ENCODE results near the gene AMFR.
"Not testable (repeated sequence)": the region's sequence is repeated elsewhere in the genome, so short reads cannot be mapped to it uniquely, and the experiment has no call there.

Gene AMFR

DNA sequence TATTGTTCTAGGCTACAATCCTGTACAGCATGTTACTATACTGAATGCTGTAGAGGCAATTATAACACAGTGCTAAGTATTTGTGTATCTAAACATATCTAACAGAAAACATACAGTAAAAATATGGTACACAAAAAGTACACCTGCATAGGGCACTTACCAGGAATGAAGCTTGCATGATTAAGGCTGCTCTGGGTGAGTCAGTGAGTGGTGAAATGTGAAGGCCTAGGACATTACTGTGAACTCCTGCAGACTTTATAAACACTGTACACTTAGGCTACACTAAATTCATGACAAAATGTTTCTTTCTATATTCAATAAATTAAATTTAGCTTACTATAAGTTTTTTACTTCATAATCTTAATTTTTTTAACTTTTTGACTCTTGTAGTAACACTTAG lies 37.1 kb downstream of the AMFR start:
- no peak for DNase-seq (ENCODE audit: low read depth)

DNA sequence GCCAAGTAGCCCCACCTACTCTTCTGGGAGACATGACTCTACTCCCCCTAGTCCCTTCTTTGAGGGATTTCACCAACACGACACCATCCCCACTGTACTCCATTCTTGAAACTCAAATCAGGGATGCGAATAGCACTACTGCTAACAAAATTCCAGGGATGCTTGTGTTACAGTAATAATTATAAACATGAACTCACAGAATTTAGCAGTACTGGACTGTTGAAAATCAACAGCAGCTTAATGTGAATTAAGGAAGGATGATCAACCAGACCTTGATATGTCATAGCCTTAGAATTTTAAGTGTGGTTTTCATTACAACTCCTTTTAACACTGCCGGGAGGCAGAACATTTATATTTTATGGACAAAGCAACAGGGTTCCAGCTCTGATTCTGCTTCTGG lies 37.9 kb downstream of the AMFR start:
- no peak for DNase-seq (ENCODE audit: low read depth)

DNA sequence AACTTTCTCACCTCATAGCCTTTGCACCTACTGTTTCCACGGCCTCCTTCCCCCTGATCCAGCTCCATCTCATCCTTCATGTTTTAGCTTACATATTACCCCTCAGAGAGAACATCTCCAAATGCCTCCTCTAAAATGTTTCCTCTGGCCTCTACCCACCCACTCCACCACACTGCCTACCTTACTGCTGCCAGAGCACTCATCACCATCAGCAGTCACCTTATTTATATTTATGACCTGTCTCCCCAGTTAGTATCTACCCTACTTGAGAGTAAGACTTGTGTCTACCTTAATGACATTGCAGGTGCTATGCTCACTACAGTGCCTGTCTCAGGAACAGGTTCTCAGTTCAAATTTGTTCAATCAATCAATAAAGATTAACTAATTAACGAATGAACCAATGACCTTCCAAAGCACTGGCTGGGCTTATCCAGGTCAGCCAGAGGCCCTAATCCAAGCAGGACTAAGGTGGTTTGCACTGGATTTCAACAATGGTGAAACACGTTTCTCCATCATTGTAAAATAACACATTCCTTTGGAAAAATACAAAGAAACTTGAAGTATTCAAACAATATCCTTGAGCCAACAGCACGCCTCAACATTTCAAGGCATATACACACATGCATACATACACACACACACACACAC lies 41.1 kb downstream of the AMFR start:
- no peak for DNase-seq (ENCODE audit: low read depth)

DNA sequence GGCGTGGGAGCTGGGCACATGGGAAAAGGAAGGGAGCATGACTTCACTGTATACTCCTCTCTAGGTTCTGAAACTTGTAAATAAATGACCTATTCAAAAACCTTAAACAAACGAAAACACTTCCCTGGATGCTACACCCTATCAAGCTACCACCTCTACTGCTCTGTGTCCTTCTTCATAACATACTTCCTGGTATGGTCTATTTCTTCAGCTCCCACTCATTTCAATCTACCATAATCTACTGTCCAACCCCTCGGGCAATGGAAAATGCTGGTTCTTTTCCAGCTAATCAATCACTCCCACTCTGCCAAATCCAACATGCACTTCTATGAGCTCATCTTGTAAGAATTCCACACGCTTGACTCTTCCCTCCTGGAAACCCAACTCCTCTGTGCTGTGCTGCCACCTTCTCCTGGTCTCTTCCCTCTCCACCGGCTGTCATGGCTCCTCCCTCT lies 42.4 kb downstream of the AMFR start:
- DNase-seq (ENCODE audit: low read depth): no peak

DNA sequence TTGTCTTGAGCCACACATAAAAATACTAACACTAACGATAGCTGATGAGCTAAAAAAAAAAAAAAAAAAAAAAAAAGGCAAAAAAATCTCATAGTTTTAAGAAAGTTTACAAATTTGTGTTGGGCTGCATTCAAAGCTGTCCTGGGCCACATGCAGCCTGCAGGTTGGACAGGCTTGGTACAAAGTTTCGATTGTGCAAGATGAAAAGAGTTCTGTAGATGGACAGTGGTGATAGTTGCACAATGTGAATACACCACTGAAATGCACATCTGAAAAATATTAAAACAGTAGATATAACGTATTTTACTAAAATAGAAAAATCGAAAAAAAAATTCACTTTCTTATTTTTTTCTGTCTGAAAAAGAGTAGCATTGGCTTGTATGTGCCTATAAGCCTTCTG lies 42.9 kb downstream of the AMFR start:
- DNase-seq (ENCODE audit: low read depth): no peak

DNA sequence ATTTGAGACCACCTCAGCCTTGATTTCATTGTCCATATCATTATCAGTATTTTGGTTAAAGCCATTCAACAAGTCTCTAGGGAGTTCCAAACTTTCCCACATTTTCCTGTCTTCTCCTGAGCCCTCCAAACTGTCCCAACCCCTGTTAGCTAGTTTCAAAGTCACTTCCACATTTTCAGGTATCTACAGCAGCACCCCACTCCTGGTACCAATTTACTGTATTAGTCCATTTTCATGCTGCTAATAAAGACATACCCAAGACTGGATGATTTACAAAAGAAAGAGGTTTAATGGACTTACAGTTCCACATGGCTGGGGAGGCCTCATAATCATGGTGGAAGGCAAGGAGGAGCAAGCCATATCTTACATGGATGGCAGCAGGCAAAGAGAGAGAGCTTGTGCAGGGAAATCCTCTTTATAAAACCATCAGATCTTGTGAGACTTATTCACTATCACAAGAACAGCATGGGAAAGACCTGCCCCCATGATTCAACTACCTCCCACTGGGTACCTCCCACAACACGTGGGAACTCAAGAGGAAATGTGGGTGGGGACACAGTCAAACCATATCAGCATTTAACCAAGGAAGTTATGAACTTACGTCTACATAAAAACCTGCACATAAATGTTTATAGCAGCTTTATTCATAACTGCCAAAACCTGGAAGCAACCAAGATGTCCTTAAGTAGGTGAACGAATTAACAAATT lies 44.4 kb downstream of the AMFR start:
- not testable (repeated sequence) for DNase-seq (ENCODE audit: low read depth)

DNA sequence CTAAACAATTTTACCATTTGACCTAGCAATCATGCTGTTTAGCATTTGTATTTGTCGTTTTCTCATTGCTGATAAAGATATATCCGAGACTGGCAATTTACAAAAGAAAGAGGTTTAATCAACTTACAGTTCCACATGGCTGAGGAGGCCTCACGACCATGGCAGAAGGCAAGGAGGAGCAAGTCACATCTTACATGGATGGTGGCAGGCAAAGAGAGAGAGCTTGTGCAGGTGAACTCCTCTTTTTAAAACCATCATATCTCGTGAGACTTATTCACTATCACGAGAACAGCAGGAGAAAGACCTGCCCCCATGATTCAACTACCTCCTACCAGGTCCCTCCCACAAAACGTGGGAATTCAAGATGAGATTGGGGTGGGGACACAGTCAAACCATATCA lies 46.3 kb downstream of the AMFR start:
- not testable (repeated sequence) for DNase-seq (ENCODE audit: low read depth)

DNA sequence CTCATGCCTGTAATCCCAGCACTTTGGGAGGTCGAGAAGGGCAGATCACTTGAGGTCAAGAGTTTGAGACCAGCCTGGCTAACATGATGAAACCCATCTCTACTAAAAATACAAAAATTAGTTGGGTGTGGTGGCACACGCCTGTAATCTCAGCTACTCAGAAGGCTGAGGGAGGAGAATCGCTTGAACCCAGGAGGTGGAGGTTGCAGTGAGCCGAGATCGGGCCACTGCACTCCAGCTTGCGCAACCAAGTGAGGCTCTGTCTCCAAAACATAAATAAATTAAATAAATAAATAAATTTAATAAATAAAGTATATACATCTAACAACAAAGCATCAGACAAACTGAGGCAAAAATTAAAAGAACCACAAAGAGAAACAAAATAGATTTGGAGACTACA lies 49.6 kb downstream of the AMFR start:
- DNase-seq (ENCODE audit: low read depth): not testable (repeated sequence)

DNA sequence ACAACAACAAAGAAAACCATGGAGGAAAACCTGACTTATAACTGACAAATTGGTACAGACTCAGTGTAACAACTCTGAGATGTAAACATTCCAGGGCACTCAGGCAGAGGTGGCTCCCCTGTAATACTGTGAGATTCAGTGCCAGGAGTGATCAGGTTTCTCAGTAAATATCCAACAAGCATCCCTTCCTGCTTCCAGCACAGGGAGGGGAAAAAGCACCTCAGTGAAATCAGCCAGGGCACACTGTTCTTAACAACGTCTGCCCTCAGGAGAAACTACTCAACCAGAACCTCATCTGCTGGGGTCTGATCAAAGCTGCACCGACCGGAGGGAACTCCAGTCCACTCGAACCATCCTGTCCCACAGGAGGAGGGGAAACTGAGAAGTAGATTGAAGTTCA lies 52.3 kb downstream of the AMFR start:
- DNase-seq (ENCODE audit: low read depth): no peak

DNA sequence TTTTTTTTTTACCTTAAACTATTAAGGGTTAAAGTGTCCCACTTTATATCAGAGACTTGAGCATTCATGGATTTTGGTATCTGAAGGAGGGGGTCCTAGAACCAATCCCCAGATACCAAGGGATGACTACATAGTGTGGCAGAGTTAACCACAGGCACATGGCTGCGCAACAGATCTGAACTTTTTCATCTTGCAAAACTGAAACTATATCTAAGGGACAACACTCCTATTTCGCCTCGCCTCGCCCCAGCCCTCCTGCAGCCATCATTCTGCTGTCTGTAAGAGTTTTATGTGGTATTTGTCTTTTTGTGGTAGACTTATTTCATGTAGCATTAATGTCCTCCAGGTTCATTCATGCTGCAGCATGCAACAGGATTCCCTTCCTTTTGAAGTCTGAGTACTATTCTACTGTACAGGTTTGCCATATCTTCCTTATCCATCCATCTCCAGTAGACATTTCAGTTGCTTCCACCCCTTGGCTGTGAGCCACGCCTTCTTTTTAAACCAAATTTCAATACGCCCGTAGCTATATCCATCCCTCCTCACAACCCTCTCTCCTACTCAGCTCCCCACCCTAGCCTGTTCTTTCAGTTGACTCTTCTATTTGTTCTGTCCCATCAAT lies 53.2 kb downstream of the AMFR start:
- DNase-seq (ENCODE audit: low read depth): no peak

DNA sequence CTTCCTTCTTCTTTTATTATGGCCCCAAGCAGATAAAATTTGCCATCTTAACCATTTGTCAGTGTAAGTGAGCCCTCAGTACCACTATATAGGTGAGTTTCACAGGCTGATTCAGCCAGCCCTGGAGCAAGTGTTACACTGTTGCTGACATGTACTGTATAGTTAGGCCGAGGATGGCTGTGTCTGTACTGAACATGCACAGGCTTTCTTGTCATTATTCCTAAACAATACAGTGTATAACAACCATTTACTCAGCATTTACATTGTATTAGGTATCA lies 53.7 kb downstream of the AMFR start:
- no peak for DNase-seq (ENCODE audit: low read depth)

DNA sequence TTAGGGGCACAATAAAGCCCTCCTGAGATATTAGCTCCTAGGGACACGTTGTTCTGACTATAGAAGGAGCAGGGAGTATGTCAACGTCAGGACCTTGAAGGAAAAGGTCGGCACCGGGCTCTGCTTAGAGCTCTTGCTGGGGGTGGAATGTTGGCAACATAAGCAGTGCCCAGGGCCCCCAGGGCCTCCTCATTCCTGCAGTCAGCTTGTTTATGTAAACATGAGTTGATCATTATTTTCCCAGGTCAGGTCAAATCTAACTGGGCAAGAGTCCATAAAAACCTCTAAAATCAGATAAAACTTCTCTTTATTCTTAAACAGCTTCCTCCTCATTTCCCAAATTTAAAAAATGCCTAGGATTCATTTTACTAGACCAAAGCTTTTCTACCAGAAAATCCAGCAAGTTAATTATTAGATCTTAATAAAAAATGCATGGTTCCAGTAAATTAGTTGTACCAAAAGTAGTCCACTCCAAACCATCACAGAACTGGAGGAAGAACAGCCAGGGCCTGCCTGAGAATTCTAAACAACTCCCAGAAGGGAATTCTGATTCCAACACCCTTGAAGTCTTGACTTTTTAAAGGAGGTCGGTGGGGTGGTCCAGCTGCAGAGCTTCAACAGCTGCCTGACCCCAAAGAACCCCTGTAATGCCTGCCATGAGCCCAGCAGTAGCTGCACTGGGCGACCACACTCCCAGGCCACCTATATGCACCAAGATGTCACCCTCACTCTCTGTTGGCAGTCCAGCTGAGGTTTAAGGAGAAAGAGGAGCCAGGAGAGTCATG lies 54.3 kb downstream of the AMFR start:
- no peak for DNase-seq (ENCODE audit: low read depth)

DNA sequence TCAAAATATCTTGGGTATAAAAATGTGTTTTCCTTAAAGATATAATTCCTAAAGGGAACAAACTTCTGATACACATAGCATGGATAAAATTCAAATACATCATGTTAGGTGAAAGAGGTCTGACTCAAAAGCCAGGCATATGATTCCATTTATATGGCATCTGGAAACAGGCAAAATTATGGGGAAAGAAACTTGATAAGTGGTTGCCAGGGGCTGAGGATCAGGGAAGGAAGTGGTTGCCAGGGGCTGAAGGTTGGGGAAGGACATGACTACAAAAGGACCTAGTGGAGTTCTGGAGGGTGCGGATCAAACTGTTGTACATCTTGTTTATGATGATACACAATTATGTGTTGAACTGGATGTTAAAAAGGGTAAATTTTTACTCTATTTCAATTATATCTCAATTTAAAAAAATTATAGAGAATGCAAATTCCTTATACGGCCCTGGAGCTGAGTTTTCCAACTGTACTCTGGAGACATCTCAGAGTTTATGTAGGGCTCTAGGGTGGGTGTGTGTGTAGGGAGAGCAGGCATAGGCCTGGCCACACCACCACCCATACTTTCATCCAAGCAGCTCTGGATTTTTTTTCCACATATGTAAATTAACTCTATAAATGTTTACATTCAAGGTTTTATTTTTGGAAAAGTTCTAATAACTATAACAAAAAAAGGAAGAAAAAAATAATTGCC lies 55.0 kb downstream of the AMFR start:
- no peak for DNase-seq (ENCODE audit: low read depth)

DNA sequence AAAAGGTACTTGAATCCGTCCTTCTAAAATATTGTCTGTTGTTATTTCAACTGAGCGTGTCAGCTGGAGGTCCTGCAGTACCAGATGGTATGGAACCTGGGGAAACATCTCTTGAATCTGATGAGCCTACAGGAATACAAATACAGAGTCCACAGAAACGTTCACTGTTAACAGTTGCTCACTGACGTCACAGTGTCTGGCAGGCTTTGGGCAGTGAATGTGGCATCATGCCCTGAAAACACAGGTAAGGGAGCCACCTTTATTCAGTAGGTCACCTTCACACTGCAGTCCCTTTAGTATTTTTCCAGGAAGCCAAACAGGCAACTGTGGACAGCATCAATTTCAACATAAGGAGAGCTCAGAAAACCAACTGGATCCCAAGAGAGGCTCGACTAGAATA lies 56.1 kb downstream of the AMFR start:
- no peak for DNase-seq (ENCODE audit: low read depth)

DNA sequence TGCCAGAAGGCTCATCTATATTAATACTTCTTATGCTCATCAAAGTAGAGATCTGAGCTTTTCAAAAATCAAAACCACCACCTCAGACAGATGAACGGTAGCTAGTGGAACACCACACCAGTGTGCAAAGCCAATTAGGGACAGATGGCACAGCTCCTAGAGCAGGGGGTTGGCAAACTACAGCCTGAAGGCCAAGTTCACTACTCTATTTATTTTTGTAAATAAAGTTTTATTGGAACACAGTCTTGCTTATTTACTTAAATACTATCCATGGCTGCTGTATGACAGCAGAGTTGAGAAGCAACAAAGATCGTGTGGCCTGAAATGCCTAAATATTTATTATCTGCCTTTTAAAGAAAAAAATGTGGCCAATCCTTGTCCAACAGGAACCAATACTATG lies 56.8 kb downstream of the AMFR start:
- DNase-seq (ENCODE audit: low read depth): no peak

DNA sequence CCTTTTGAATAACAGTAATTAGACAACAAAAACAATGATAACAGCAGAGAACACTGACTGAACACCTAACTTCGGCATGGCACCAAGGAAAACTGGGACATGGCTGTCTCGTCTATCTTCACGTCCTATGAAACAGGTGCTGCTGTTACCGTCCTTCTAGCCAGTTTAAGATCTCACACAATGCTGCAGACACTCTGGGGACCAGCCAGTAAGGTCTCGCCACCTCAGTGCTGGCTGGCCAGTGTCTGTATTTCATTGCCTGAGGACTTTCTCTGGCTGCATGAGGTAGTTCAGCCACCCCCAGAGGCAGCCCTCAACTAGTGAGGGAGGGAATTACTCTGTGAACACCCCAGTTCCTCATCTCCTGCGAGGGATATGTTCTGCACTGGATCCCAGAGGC lies 57.6 kb downstream of the AMFR start:
- DNase-seq (ENCODE audit: low read depth): no peak

DNA sequence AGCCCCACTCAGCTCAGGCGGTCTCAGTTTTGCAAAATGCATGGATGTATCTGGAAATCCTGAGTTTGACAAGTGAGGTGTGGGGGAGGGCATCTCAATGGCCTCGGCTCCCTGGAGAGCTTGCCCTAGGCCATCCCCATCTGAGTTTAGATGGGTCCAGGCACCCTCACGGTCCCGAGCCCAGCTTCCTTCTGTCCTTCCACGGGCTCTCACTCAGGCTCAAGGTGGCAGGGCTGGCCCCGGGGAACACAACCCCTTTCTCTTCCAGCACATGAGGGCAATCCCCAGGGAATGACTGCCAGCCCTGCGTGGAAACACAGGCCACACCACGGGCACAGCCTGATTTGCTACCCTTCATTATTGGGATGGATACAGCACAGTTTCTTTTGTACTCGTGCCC lies 58.4 kb downstream of the AMFR start:
- no peak for DNase-seq (ENCODE audit: low read depth)

DNA sequence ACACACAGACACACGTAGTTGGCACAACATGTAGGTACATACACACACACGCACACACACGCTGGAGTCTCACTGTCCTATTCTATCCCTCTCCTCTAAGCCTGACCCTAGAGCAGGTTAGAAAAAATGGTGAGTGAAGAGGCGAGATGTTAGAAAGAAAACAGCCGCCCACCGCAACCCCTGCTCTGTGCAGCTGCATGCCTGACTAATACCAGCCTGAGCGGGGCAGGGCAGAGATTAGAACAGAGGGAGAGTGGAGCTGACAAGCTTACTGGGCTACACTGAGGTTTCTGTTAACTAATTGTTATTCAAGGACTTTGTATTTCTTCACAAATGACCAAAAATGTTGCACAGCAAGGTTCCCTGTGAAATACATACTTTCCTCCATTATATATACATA lies 59.8 kb downstream of the AMFR start:
- DNase-seq (ENCODE audit: low read depth): no peak

DNA sequence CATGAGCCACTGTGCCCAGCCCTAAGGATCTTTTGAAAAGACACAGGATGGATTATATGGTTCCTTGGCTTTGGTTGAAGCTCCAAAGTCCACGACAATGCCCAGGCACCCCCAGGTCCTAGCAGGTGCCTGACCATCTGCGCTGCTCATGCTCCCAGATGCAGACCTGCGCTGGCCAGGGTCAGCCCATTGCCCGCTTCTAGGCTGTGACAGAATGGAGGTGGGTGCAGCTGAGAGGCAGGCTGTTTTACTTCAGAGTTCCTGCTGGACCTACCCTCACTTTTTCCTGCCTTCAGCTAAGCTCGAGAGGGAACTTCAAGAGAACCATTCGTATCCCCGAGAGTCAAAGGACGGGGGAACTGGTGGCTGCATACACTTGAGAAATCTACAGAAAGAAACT lies 60.5 kb downstream of the AMFR start:
- no peak for DNase-seq (ENCODE audit: low read depth)

DNA sequence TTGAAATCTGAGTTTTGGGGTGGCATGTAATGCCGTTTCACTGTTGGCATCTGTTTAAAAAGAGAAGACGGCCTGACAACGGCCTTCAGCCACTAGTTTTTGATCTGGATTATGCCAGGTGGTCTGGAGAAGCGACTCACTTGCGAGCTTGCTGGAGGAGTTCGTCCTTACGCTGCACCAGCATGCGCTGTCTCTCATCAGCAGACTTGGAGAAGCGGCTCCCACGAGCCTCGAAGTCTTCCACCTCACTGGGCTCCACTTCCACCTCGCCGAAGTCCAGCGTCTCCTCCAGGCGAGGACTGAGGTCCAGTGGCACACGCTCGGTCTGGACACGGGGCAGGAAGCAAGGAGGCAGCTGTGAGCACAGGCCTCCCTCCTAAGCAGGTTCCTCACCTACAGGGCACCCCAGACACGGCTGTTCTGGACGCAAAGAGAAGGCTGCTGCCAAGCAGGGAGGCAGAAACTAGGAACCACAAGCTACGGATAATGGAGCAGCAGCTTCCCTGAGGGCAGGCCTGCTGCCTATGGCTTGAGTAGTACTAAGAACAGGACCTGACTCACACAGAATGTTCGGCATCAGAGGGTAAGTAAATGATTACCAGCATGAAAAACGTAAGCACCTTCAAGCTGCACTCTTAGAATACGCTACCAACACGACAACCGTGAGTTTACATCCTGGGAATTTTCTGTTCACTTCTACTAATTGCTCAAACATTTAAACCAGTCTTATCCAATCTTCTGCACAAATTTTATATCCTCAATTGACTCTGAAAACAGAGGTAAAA lies 61.4 kb downstream of the AMFR start:
- DNase-seq (ENCODE audit: low read depth): no peak

DNA sequence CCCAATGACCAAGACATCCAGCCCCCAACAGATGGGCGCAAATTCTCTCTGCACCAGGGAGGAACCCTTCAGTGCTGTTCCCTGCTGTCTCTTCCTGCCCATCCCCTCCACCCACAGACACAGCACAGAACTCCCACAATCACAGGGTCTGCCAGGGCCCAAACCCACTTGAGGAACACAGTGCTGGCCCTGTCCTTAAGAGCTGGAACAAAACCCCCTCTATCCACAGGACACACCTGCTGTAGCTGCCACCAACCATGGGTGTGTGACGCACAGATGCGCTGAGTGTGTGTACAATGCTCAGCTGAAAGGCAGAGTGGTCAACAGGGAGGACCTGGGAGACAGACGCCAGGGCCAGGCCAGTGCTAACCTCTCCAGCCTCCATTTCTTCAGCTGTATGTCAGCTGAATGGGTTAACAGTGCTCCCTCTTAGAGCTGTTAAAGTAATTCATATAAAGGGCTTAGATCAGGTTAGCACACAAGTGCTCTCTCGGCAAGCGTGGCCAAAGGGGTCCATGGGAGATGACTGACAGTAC lies 62.1 kb downstream of the AMFR start:
- no peak for DNase-seq (ENCODE audit: low read depth)
